HG02938 (cell line): ENCODE measurements around the gene ZBTB2.

ENCODE experiments used
- ATAC-seq: cut with Tn5 transposase; IDR thresholded peaks from one replicate; pipeline ENCODE4 v1.9.1; 2021; ENCODE audit warnings: mild to moderate bottlenecking, moderate library complexity; ENCODE audit not compliant: unreplicated experiment

ZBTB2 gene

GRCh38 chr6:151391471-151392413, at the start of gene ZBTB2:
ZBTB2 (minus strand) TSS chr6:151391559; CDS start chr6:151373637, 17,922 bp downstream.
- peak; percentile 22 for ATAC-seq

DNA sequence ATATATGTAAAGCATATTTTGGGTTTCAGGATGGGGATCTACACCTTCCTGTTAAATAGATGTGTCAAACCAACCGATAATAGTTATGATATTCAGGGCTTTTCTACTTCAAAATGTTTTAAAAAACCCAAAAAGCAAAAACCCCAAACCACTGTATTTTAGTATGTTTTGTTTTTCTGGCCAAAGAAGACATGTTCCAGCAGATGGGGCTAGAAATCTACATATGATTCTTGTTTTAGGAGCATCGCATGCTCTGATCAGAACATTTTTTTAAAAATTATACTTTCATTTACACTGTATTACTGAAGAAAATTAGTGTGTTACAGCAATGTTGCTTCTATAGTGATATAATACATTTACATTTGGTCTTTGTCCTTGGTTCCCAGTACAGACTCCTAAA, 49.6 kb upstream of the ZBTB2 start:
- ATAC-seq, result peak; percentile 63

- peak; percentile 60 for ATAC-seq
Measured at GRCh38 chr6:151440498-151440897, 49.1 kb upstream of the ZBTB2 start.

- no peak for ATAC-seq
Measured at GRCh38 chr6:151437401-151437800, 46.0 kb upstream of the ZBTB2 start.

- no peak for ATAC-seq
Measured at GRCh38 chr6:151436802-151437201, 45.4 kb upstream of the ZBTB2 start.

DNA sequence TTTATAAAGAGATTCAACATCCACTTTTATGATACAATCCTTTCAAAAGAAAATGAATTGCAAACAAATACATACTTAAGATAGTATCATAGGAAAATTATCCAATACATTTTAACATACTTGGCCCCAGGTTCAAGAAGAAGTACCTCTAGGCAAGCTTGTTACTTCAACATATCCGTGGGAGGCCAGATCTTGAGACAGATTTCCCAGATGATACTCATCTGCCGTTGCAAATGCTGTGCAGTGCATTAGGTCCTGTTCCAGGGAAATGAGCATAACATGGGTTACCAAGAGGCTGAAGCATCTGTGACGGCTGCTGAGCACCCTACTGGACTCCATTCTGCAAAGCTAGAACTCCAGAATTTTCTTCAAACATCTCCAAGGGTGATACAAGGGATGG, 44.9 kb upstream of the ZBTB2 start:
- no peak for ATAC-seq

GRCh38 chr6:151434369-151434768, 43.0 kb upstream of the ZBTB2 start:
- ATAC-seq, result no peak

- ATAC-seq, result no peak
Measured at GRCh38 chr6:151432651-151433050, 41.3 kb upstream of the ZBTB2 start.

- ATAC-seq, result no peak
Measured at GRCh38 chr6:151431337-151431736, 40.0 kb upstream of the ZBTB2 start.

GRCh38 chr6:151430886-151431285, 39.5 kb upstream of the ZBTB2 start:
- ATAC-seq, result no peak

DNA sequence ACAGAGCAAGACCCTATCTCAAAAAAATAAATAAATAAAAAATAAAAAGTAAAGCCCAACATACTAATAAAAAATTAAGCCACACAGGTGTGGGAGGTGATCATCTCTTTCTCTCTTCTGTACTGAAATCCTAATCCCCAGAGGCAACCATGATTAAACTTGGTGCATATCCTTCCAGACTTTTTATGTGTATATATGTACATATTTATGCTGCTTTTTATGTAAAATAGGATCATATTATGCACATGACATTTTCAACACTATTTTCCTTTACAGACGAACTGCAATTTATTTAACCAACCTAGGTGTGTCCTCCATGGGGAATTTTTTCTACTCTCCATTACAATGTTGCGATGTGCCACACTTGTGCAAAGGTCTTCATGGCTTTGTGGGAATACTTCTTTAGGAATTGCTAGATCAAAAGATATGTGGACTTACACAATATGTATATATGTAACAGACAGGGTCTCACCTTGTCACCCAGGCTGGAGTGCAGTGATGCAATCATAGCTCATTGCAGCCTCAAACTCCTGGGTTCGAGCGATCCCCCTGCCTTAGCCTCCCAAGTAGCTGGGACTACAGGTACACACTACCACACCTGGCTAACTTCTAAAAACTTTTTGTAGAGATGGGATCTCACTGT, 36.9 kb upstream of the ZBTB2 start:
- no peak for ATAC-seq

DNA sequence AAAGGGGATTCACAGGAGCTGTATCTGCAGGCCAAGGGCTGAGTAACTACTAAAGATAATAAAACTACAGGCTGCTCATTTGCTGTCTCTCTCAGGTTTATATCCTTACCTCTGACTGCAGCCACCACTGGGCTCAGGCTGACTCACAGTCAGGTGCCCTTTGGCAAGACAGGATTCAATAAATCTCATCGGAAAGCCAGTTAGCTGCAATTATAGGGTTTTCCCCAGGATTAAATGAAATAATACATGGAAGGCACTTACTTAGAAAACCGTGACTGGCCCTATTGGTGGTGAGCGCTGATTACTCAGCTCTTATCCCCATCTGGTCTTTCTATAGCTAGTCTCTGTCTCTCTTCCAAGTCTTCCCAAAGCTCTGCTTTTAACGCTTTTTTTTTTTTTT, 34.2 kb upstream of the ZBTB2 start:
- no peak for ATAC-seq

- no peak for ATAC-seq
Measured at GRCh38 chr6:151422981-151423380, 31.6 kb upstream of the ZBTB2 start.

DNA sequence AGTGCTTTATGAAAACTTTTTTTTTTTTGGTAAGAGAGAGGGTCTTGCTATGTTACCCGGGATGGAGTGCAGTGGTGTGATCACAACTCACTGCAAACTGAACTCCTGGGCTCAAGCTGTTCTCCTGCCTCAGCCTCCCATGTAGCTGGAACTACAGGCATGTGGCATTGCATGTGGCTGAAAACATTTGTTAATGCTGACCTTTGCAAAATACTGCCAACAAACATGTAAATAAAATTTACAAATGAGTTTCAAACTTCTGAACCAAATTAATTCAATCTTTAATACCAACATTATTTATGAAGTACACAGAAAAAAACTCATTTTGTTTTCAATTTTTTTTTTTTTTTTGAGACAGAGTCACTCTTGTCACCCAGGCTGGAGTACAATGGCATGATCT, 26.1 kb upstream of the ZBTB2 start:
- no peak for ATAC-seq

- no peak for ATAC-seq
Measured at GRCh38 chr6:151414641-151415260, 23.4 kb upstream of the ZBTB2 start.

DNA sequence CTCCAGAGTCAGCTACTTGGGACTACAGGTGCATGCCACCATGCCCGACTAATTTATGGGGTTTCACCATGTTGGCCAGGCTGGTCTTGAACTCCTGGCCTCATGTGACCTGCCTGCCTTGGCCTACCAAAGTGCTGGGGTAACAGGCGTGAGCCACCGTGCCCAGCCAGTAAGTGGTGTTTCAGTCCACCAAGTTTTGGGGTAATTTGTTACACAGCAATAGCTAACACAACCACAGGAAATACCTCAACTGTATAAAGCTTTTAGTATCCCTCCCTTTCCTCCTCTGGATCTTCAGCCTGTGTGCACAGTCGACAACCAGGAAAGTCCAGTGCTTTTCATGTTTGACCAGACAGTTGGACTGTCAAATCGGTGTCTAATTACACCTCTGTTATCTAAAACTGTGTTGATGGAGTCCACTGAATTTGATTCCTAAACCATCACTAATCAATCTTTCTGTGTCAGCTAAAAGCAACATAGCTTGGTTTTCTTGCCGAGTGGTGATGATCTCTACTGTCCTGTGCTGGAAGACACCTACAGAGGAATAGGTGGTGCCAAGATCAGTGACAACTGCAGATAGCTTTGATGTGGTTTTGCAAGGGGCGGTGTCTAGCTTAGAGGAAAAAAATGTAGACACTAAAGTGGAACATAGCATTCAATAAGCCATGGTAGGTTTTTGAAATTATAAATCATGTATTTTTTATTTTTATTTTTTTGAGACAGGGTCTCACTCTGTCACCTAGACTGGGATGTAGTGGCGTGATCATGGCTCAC, 22.2 kb upstream of the ZBTB2 start:
- ATAC-seq, result no peak

DNA sequence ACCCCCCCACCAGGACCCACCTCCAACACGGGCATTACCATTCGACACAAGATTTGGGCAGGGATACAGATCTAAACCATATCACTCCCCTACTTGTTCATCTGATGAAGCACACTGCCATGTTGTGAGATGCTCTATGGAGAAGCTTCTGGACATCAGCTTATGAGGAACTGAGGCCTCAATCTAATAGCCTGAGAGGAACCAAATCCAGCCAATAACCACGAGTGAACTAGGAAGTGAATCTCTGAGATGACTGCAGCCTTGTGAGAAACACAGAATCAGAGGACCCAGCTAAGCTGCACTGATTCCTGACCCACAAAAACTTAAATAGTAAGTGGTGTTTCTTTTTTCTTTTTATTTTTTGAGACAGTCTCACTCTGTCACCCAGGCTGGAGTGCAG, 21.6 kb upstream of the ZBTB2 start:
- no peak for ATAC-seq

GRCh38 chr6:151409679-151410078, 18.3 kb upstream of the ZBTB2 start:
- no peak for ATAC-seq

DNA sequence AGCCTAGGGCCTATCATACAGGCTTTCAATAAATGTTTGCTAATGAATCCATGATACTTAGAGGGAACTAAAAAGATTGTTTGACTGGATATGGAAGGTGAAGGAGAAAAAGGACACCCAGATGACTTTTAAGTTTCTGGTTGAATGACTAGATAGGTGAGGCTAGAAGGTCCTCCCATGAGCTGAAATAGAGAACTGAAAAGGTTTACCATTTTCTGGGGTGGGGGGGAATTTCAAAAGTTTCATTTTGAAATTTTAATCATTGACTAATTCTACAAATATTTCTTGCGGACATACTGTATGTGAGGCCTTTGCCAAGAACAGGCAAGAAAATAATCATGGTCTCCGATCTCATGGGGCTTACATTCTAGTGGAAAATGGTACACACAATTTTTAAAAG, 17.9 kb upstream of the ZBTB2 start:
- peak; percentile 78 for ATAC-seq

DNA sequence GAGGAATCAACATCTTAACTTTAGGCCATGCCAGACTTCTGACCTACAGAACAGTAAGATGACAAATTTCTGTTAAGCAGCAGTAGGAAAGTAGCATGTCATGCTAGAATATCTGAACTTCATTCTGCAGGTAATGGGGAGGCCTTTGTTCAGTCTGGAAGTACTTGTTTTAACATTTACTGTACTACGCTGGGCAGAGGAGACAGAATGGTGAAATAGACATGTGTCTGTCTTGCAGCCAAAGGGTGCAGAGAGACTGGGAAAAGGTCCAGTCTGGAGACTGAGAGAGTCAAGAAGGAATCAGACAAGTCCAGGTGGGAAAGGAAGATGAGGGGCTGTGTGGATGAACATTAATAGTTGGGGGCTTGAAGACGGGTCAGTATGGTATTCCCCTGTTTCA, 17.5 kb upstream of the ZBTB2 start:
- peak; percentile 4 for ATAC-seq

DNA sequence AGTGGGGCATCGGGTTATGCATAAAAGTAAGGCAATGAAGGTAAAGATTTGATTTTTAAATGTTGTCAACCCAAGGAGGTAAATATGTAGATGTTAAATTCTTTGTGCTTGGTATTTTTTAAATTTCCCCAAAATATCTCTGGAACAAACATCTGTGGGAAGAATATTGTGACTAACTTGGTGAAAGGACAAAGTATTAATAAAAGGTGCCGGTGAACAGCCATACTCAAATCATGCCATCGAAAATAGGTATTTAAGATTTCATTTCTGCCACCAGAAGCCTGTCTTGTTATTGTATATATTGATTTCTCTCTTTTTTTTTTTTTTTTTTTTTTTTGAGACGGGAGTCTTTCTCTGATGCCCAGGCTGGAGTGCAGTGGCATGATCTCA, 12.6 kb upstream of the ZBTB2 start:
- ATAC-seq, result no peak
